Gastroesophageal sphincter (tissue), 3 donors: ENCODE results near the gene TMPRSS9.

Experiments used
- CTCF ChIP-seq, 4 experiments: fragments of 200-600 bp in 2 of 4; fragments of 450-650 bp in 2 of 4; sonication (generic) in 1 of 4; IDR thresholded peaks; one replicate each; pipeline ENCODE4 v1.5.1; 2017 to 2019; ENCODE audit warnings: antibody characterized with exemption in 4 of 4, mild to moderate bottlenecking in 2 of 4, moderate library complexity in 2 of 4
- EP300 ChIP-seq: sonication (generic); formaldehyde crosslinking; IDR thresholded peaks from one replicate; pipeline ENCODE4 v1.6.1; 2017; ENCODE audit warnings: antibody characterized with exemption, mild to moderate bottlenecking
- POLR2A ChIP-seq, 2 donors: fragments of 450-650 bp; IDR thresholded peaks; one replicate each; pipeline ENCODE4 v1.6.1; 2017; ENCODE audit warnings: antibody characterized with exemption in 2 of 2, mild to moderate bottlenecking in 2 of 2, moderate library complexity in 1 of 2
- POLR2AphosphoS5 ChIP-seq: sonication (generic); formaldehyde crosslinking; IDR thresholded peaks from one replicate; pipeline ENCODE4 v1.6.1; 2017; ENCODE audit warnings: antibody characterized with exemption

GRCh38 chr19:2381148-2381820 is 21.2 kb downstream of the TMPRSS9 start:
- TF ChIP-seq CTCF (IDR thresholded peaks at IDR 0.05) (no peak), POLR2A (IDR thresholded peaks at IDR 0.05) (no peak), POLR2AphosphoS5 (no peak), EP300 (no peak)
